ENCODE results near the gene CNTF.
A peak's percentile ranks its signal among the peaks of the same experiment; 100 is the strongest.
"Not testable (repeated sequence)": the region's sequence is repeated elsewhere in the genome, so short reads cannot be mapped to it uniquely, and the experiment has no call there.

CNTF gene, protein sequence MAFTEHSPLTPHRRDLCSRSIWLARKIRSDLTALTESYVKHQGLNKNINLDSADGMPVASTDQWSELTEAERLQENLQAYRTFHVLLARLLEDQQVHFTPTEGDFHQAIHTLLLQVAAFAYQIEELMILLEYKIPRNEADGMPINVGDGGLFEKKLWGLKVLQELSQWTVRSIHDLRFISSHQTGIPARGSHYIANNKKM

DNA sequence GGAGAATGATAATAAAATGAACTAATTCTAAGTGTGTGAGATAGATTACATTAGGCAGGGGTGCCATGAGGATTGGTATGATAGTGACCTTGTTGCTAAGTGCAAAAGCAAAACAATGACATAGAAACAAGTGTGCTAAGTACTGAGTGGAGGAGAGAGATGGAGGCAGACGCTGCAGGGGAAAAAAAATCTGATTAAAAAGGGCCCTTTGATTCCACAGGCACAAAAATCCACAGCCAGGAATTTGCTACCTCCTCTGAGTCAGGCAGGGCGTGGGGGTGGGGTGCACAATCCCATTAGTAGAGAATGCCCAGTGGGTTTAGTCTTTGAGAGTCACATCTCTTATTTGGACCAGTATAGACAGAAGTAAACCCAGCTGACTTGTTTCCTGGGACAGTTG is at the start of gene CNTF:
CNTF (plus strand) TSS at position 322 of the 400 bp plus-strand sequence. CDS start 88 bp downstream, outside the sequence.
- DNase-seq: peak in 1 of 2 experiments; percentile 30
- TF ChIP-seq POLR2A (IDR thresholded peaks at IDR 0.05; ENCODE audit: low read length) (no peak), GATA1 (IDR thresholded peaks at IDR 0.05; ENCODE audit: low read depth, low read length) (no peak)

DNA sequence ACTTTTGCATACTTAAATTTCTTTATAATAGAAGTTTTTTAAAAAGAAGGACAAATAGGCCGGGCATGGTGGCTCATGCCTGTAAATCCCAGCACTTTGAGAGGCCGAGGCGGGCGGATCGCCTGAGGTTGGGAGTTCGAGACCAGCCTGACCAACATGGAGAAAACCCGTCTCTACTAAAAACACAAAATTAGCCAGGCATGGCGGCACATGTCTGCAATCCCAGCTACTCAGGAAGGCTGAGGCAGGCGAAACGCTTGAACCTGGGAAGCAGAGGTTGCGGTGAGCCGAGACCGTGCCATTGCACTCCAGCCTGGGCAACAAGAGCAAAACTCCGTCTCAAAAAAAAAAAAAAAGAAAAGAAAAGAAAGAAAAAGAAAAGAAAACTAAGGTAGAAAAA is 49.6 kb upstream of the CNTF start:
- not testable (repeated sequence) for DNase-seq

DNA sequence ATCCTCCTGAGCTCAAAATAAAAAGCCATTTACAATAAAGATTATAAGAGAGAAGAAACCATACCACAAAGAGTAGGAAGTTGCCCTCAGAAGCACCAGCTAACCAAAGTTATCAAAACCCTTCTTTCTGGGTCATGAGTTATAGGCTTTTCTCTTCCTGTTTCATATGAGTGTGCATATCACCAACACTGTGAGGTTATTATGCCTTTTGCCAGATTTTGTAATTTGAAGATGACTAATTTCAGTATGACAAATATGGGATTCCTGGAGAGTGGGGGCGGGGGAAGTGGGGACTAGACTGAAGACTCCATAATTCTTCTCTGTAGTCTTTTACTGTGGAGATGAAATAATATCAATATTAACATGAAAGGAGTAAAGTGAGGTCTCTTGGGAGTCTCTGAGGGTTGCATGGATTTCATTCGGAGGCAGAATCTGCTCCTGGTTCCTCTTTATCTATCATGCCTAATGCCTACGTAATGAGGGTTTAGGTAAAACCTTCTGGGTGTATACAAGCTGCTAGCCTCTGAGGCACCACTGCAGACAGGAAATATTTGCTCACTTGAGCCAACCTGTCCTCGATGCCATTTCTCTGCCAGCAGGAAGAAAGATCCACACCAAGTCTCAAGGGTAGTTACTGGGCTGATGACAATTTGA is 48.9 kb upstream of the CNTF start:
- TF ChIP-seq GATA1 (IDR thresholded peaks at IDR 0.05; ENCODE audit: low read depth, low read length) (no peak), POLR2A (IDR thresholded peaks at IDR 0.05; ENCODE audit: low read length) (no peak)
- DNase-seq: peak in 1 of 2 experiments; percentile 53

DNA sequence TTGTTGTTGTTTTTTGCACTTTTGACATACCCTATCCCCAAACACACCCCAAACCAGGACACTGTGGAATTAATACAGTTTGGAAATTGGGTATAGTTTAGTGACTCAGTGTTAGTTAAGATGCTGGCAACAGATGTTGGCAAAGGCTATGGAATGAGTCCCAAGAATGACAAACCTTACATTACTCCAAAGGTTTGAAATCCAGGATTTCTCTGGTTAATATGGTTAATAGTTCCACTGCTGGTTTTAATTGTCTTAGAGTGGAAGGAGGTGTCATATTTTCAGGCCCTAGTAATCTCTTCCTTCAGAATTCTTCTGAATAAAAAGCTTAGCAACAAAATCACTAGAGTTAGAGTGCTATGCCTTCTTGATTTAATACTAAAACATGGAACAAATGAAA is 47.6 kb upstream of the CNTF start:
- no peak for DNase-seq
- TF ChIP-seq GATA1 (IDR thresholded peaks at IDR 0.05; ENCODE audit: low read depth, low read length) (no peak), POLR2A (IDR thresholded peaks at IDR 0.05; ENCODE audit: low read length) (no peak)

DNA sequence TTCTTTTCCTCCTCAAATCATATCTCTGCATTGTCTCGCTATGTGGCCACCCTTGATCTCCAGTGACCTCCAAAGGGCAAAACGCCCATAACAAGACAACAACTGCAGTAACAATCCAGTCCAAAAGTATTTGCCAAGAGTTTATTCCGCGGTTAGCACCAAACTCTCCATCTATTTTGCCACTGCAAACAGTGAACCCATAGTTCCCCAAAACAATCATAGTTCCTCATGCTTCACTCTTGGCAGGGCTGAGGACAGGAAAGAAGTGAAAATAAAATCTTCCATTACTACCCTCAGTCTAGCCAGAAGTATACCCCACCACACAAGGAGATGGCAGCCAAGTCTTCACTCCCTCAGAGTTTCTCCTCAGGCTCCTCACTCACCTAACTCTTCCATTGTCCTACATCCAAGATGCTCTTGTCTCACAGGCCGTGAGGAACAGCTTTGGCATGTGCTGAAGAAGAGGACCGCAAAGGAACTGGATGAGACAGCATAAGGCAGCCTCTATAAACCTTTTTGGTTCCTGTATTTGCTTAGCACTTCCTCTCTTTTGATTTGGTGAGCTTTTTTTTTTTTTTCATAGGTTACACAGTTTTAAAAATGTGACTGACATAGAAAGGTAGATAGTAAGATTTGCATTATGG is 47.0 kb upstream of the CNTF start, which contains the start of gene LPXN:
LPXN (minus strand) TSS at position 480 of the 644 bp plus-strand sequence; CDS start at position 396, 84 bp downstream.
- no peak for DNase-seq
- no peak for TF ChIP-seq GATA1 (IDR thresholded peaks at IDR 0.05; ENCODE audit: low read depth, low read length)
- no peak for TF ChIP-seq POLR2A (IDR thresholded peaks at IDR 0.05; ENCODE audit: low read length)

DNA sequence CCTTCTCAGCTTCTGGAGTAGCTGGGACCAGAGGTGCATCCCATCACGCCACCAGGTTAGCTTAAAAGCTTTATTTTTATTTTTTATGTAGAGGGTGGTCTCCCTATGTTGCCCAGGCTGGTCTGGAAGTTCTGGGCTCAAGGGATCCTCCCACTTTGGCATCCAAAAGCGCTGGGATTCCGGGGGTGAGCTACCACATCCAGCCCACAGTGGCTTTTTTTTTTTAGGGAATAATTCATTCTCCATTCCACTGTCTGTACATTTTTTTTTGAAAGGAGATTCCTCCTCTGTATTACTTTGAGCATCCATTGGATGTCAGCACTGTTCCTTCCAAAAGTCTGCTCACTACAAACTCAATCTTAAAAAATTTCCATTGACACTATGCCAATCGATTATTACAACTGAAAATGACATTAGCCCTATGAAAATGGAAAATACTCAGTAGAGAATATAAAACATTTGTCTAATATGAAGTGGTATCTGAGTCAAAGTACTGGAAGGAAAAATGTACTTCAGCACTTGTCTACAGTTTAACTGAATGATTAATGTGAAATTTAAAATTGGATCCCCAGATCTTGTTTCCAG is 45.5 kb upstream of the CNTF start:
- no peak for TF ChIP-seq POLR2A (IDR thresholded peaks at IDR 0.05; ENCODE audit: low read length)
- no peak for TF ChIP-seq GATA1 (IDR thresholded peaks at IDR 0.05; ENCODE audit: low read depth, low read length)
- peak; percentile 30 to 60 for DNase-seq

DNA sequence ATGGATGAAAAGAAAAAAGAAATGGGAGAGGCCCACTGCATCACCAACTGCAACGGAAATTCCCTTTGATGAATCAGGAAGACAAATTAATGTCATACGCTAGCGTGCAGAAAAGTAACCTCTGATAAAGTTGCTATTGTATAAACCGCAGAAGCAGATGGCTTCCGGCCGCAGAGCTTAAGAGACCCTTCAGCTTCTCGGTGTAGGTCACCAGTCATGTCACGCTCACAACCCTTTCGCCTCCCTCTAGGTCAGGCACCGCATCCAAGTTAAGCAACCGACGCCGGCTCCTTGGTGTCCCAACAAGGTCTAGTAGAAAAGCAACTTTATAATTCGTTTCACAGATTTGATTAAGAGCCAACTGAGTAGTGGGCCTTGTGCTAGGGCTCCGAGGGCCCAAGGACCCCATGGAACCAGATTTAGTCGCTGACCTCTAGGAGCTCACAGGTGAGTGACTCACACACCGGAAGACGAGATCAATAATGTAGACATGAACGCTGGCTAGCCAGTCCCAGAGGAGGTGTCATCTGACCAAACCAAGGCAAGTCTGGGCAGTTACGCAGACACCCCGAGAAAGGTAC is 44.8 kb upstream of the CNTF start:
- peak in 1 of 2 experiments; percentile 78 for DNase-seq
- no peak for TF ChIP-seq GATA1 (IDR thresholded peaks at IDR 0.05; ENCODE audit: low read depth, low read length)
- TF ChIP-seq POLR2A (IDR thresholded peaks at IDR 0.05; ENCODE audit: low read length): peak; percentile 92

DNA sequence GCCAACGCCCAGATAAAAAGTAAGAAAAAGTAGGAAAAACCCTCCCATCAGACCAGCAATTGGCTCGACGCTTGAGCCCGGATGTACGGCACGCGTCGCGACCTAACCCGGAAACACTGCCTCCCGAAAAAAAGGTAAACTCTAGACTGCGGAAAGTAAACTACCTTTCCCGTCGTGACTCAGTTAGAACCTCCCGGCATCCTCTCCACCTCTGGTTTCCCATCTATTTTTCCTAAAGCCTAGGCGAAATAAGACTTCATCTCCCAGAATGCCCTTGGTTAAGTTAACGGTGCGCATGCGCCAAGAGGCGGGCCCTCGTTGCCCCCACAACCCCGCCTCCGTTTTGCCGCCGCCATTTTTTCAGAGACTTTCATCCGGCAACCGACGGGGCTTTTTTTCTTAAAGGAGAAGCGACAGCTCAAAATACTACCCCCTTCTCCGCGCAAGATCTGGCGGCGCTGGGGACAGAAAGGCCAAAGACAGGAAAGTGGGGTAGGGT is 44.3 kb upstream of the CNTF start:
- TF ChIP-seq GATA1 (IDR thresholded peaks at IDR 0.05; ENCODE audit: low read depth, low read length) (no peak), POLR2A (IDR thresholded peaks at IDR 0.05; ENCODE audit: low read length) (peak; percentile 83)
- DNase-seq: peak; percentile 97 to 99

DNA sequence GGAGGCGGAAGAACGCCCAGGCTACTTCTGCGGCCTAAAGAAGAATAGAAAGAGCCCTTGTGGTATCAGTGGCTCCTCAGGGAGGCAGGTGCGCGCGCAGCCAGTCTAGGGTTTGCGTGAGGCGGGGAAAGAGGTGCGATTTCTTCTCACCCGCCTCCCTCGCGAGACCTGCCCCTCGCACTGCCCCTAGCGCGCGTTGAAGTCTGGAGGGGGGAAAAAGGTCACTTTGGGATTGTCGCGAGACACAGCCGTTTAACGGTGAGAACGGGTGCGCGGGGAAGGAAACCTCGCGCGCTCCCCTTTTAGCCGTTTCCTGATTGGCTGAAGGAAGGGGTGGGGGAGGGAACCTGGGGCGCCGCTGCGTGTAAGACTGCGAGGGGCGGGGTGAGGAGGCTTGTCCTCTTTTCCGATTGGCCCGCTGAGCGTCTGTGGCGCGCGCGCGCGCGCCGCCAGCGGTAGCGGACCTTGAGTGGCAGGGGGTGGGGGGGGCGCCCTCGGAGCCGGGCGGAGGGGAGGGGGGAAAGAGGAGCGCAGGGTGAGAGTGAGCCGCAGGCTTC is 43.8 kb upstream of the CNTF start, which contains the start of gene ZFP91:
ZFP91 (plus strand) TSS at position 429 of the 557 bp plus-strand sequence. CDS start 219 bp downstream, outside the sequence.
- TF ChIP-seq POLR2A (IDR thresholded peaks at IDR 0.05; ENCODE audit: low read length): no peak
- TF ChIP-seq GATA1 (IDR thresholded peaks at IDR 0.05; ENCODE audit: low read depth, low read length): no peak
- peak; percentile 99 for DNase-seq

DNA sequence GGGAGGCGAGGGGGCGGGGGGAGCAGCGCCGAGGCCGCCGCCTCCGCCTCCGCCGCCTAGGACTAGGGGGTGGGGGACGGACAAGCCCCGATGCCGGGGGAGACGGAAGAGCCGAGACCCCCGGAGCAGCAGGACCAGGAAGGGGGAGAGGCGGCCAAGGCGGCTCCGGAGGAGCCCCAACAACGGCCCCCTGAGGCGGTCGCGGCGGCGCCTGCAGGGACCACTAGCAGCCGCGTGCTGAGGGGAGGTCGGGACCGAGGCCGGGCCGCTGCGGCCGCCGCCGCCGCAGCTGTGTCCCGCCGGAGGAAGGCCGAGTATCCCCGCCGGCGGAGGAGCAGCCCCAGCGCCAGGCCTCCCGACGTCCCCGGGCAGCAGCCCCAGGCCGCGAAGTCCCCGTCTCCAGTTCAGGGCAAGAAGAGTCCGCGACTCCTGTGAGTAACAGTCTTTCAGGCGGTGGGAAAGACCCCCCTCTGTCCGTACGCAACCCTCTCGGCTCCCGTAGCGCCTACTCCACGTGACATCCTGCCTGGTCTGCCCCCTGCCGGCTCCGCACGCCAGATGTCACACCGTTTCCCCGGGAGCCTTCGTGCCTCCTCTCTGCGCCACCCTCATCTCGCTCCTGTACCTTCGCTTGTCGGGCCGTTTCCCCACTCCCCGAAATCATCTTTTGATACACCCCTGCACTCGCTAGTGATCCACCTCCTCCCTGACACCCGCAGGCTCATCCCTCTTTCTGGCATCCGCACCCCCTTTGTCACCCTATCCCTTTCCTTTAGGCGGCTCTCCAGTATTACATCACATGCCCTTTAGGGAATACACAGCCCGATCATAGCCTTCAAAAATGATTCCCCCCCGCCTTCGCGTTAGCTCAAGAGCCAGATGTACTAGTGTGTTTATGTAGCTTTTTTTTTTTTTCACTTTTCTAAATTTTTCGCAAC is 43.0 kb upstream of the CNTF start:
- TF ChIP-seq POLR2A (IDR thresholded peaks at IDR 0.05; ENCODE audit: low read length): peak; percentile 83
- TF ChIP-seq GATA1 (IDR thresholded peaks at IDR 0.05; ENCODE audit: low read depth, low read length): no peak
- peak; percentile 93 to 95 for DNase-seq

DNA sequence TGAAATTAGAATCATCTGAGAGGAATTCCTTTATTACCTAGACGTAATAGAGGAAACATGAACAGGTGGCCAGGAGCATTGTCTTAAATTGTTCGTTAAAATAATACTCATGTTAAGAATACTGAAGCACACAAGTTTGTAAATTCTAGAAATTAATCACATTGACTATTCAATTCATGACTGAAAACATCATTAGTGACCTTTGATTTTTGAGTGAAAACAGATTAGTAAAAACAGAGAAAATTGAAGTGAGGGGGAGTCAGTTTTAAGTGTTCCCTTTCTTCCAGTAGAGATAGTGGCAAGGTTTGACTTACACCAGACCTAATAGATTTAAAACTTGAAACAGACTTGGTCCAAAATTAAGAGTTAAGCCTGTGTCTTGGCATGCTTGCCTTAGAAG is 42.2 kb upstream of the CNTF start:
- TF ChIP-seq GATA1 (IDR thresholded peaks at IDR 0.05; ENCODE audit: low read depth, low read length) (no peak), POLR2A (IDR thresholded peaks at IDR 0.05; ENCODE audit: low read length) (no peak)
- peak in 1 of 2 experiments; percentile 36 for DNase-seq

DNA sequence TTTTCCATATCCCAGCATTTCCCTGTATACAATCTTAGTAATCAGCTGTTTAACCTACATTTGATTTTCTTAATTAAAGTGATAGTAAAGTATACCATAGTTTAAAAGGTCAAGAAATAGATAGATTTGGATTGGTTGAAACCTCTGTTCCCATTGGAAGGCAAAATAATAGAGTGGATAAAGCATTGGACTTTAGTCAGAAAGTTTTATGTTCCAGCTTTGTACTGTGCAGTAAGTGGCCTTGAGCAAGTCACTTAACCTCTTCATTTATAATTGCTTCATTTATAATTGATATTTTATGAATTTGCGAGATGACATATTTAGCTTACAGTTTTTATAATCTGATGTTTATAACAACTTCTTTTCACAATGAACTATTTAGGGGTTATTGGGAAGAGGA is 40.0 kb upstream of the CNTF start:
- TF ChIP-seq POLR2A (IDR thresholded peaks at IDR 0.05; ENCODE audit: low read length): no peak
- TF ChIP-seq GATA1 (IDR thresholded peaks at IDR 0.05; ENCODE audit: low read depth, low read length): no peak
- DNase-seq: no peak
